Rectal smooth muscle tissue (tissue), 1 donor: Measurements from ENCODE around the gene NCKAP5.

Source experiments
- H3K27ac ChIP-seq: one replicate; pipeline ENCODE4 v1.7.0; 2013; ENCODE audit warnings: low read depth, low read length, inconsistent platforms
- H3K27me3 ChIP-seq: one replicate; pipeline ENCODE4 v1.7.0; 2013; ENCODE audit warnings: low read length; ENCODE audit not compliant: control insufficient read depth, insufficient read depth
- H3K36me3 ChIP-seq: one replicate; pipeline ENCODE4 v1.7.0; 2013; ENCODE audit warnings: low read length; ENCODE audit not compliant: control insufficient read depth, insufficient read depth
- H3K4me1 ChIP-seq: one replicate; pipeline ENCODE4 v1.7.0; 2013; ENCODE audit warnings: low read length; ENCODE audit not compliant: control insufficient read depth, insufficient read depth
- H3K4me3 ChIP-seq: one replicate; pipeline ENCODE4 v1.7.0; 2013; ENCODE audit warnings: low read length
- H3K9ac ChIP-seq: one replicate; pipeline ENCODE4 v1.7.0; 2013; ENCODE audit warnings: low read length

NCKAP5 gene

DNA sequence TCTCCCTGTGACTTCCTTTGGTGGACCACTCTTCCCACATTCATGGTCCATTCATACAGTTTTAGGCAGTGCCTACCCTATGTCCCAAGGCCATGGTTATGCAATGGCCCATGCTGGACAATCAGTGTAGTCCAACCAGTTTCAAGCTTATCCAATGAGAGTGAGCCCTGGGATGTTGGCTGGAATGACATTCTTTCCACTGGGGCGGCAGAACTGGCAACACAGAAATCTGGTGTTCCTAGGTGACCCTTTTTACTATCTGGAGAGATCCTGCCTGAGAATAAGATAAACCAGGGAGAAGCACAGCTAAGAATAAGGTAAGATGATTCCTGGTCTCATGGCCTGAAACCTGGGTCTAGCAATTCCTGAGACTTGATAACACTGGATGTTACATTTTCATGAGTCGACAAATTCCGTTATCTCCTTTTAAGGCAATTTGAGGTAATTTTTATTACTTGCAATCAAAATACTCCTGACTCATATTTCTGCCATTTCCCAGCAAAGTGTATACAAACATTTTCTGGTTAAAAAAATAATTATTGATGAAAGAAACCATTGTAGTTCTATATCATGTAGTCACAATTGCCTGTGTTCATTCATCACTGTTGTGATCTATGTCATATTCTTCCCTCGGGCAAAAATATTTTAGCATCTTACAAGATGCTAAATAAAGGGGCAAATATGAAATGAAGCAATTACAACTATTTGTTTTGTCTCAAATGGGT is 626.8 kb downstream of the NCKAP5 start:
- H3K27me3 ChIP-seq: no peaks in the 10 kb centered on the region
- H3K36me3 ChIP-seq: no peaks in the 10 kb centered on the region
- H3K4me3 ChIP-seq: no peak overlapping the region
- H3K27ac ChIP-seq: no peak overlapping the region
- H3K9ac ChIP-seq: no peak overlapping the region
- no peaks in the 10 kb centered on the region for H3K4me1 ChIP-seq

- no peaks in the 10 kb centered on the region for H3K36me3 ChIP-seq
- no peak overlapping the region for H3K27ac ChIP-seq
- H3K27me3 ChIP-seq: no peaks in the 10 kb centered on the region
- no peak overlapping the region for H3K4me3 ChIP-seq
- no peak overlapping the region for H3K9ac ChIP-seq
- no peaks in the 10 kb centered on the region for H3K4me1 ChIP-seq
Observed at GRCh38 chr2:132937629-132938028, 630.6 kb downstream of the NCKAP5 start.

- H3K4me3 ChIP-seq: no peak overlapping the region
- no peaks in the 10 kb centered on the region for H3K4me1 ChIP-seq
- H3K36me3 ChIP-seq: no peaks in the 10 kb centered on the region
- no peak overlapping the region for H3K27ac ChIP-seq
- H3K9ac ChIP-seq: no peak overlapping the region
- H3K27me3 ChIP-seq: no peaks in the 10 kb centered on the region
Observed at GRCh38 chr2:132936791-132937190, 631.5 kb downstream of the NCKAP5 start.

DNA sequence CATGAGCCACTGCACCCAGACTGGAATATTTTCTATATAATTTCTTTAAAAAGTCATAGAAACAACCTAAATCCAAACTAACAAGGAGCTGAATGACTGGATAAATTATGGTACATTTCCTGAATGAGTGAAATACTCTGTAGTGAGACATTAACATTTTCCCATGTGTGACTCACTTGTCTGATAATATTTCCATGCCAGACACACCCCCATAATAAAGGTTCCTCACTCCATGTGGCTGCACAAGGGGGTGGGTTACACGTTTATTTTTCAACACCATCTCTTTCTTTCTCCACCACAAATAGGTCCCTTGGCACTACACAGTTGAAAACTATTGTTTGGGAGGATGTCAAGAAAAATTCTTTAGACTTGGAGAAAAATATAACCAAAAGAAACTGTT is 632.0 kb downstream of the NCKAP5 start:
- H3K27me3 ChIP-seq: no peaks in the 10 kb centered on the region
- no peaks in the 10 kb centered on the region for H3K36me3 ChIP-seq
- H3K4me3 ChIP-seq: no peak overlapping the region
- H3K27ac ChIP-seq: no peak overlapping the region
- no peaks in the 10 kb centered on the region for H3K4me1 ChIP-seq
- no peak overlapping the region for H3K9ac ChIP-seq

- no peak overlapping the region for H3K9ac ChIP-seq
- no peaks in the 10 kb centered on the region for H3K36me3 ChIP-seq
- no peak overlapping the region for H3K27ac ChIP-seq
- no peak overlapping the region for H3K4me3 ChIP-seq
- H3K27me3 ChIP-seq: no peaks in the 10 kb centered on the region
- no peaks in the 10 kb centered on the region for H3K4me1 ChIP-seq
Observed at GRCh38 chr2:132929786-132930185, 638.5 kb downstream of the NCKAP5 start.

DNA sequence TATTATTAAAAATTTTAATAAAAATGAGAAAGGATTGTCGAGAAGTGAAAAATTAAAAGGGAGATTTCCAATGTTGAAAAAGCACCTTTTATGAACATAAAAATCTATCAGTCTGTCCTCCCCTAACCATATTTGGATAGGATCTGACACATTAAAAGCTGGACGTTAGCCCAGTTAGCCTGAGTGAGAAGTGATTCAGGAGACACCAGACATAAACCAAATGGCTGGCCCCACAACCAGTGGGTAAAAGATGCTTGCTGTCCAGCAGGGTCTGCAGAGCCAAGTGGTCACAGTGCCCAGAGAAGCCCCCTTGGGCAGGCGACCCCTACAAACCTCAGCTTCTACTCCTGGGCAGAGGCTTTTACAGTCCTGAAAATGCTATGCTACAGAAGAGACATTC is 644.5 kb downstream of the NCKAP5 start:
- Histone ChIP-seq H3K27me3 (no peaks in the 10 kb centered on the region), H3K9ac (no peak overlapping the region), H3K27ac (no peak overlapping the region), H3K36me3 (no peaks in the 10 kb centered on the region), H3K4me1 (no peaks in the 10 kb centered on the region), H3K4me3 (no peak overlapping the region)

- no peak overlapping the region for H3K27ac ChIP-seq
- no peaks in the 10 kb centered on the region for H3K36me3 ChIP-seq
- H3K4me1 ChIP-seq: no peaks in the 10 kb centered on the region
Observed at GRCh38 chr2:132915812-132916549, 652.3 kb downstream of the NCKAP5 start.

GRCh38 chr2:132911726-132912724 is 656.2 kb downstream of the NCKAP5 start:
- no peaks in the 10 kb centered on the region for H3K4me1 ChIP-seq
- no peaks in the 10 kb centered on the region for H3K27me3 ChIP-seq
- no peak overlapping the region for H3K4me3 ChIP-seq
- H3K9ac ChIP-seq: no peak overlapping the region
- H3K27ac ChIP-seq: no peak overlapping the region
- H3K36me3 ChIP-seq: no peaks in the 10 kb centered on the region

More at GRCh38 chr2:132915812-132916549, 652.3 kb downstream of the NCKAP5 start:
- no peak overlapping the region for H3K9ac ChIP-seq
- H3K27me3 ChIP-seq: no peaks in the 10 kb centered on the region
- no peak overlapping the region for H3K4me3 ChIP-seq

DNA sequence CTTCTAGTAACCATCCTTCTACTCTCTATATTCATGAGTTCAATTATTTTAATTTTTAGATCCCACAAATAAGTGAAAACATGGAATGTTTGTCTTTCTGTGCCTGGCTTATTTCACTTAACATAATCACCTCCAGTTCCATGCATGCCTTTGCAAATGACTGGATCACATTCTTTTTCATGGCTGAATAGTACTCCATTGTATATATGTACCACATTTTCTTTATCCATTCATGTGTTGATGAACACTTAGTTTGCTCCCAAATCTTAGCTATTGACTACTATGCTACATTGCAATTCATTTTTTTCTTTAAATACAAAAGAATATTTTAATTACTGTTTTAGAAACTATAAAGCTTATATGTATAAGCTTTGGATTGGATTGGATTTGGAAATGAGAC is 657.8 kb downstream of the NCKAP5 start:
- Histone ChIP-seq H3K27me3 (no peaks in the 10 kb centered on the region), H3K4me1 (no peaks in the 10 kb centered on the region), H3K9ac (no peak overlapping the region), H3K4me3 (no peak overlapping the region), H3K36me3 (no peaks in the 10 kb centered on the region), H3K27ac (no peak overlapping the region)

DNA sequence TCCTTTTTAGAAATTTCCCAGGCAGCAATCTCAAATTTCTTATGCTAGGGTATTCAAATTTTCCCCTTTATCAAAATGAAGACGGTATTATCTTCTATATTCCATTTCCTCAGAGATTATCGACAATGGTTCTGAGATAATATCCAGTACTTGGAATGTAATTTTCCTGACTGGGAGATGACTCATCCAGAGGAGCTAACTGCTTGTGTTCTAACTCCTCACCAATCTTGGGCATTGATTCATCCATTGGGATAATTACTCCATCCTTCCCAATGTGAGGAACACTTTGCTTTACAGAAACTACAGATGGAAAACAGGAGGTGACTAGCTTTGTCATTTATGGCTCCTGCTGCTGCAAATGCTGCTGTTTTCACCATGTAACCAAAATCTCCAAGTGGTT is 658.8 kb downstream of the NCKAP5 start:
- Histone ChIP-seq H3K9ac (no peak overlapping the region), H3K4me1 (no peaks in the 10 kb centered on the region), H3K27ac (no peak overlapping the region), H3K27me3 (no peaks in the 10 kb centered on the region), H3K4me3 (no peak overlapping the region), H3K36me3 (no peaks in the 10 kb centered on the region)

DNA sequence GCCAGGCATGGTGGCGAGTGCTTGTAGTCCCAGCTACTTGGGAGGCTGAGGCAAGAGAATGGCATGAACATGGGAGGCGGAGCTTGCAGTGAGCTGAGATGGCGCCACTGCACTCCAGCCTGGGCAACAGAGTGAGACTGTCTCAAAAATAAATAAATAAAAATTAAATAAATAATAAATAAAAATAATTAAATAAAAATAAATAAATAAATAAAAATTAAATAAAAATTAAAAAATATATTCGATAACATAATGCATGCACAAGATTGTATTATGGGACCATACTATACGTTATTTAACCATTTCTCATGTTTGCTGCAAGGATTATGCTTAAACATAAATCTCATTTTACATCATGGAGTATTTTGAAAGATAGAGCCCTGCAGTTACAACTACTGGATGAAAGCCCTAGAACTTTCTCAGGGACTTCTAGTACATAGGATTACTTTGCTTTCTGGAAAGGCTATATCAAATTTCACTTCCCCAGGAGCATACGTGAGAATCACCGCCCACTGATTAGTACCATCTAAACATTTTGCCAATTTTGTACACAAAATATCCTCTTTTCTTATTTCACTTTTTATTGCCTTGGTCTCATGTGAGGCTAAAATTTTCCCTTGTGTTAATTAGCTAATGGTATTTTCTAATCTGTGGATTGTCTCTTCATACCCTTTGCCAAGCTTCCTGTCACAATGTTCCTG is 664.0 kb downstream of the NCKAP5 start:
- no peaks in the 10 kb centered on the region for H3K36me3 ChIP-seq
- H3K27me3 ChIP-seq: no peaks in the 10 kb centered on the region
- no peak overlapping the region for H3K4me3 ChIP-seq
- no peaks in the 10 kb centered on the region for H3K4me1 ChIP-seq
- no peak overlapping the region for H3K9ac ChIP-seq
- H3K27ac ChIP-seq: no peak overlapping the region

DNA sequence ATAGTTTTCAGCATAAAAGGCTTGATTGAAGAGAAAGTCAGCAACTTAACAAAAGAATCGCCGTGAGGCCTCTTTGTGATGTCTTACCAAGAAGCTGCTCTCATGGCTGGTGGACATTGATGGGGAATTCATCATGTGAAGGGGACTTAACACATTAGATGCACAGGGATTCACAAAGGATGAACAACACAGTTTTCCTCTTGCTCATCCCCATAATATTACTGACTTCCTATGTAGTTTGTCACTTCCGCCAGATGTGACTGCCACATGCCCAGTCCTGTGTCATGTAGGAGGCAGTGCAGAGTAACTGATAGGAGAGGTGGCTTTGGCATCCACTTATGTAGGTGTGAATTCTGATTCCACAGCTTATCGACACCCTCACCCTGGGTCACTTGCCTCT is 665.6 kb downstream of the NCKAP5 start:
- H3K27me3 ChIP-seq: no peaks in the 10 kb centered on the region
- no peak overlapping the region for H3K27ac ChIP-seq

More for the DNA sequence above, 665.6 kb downstream of the NCKAP5 start:
- Histone ChIP-seq H3K36me3 (no peaks in the 10 kb centered on the region), H3K4me3 (no peak overlapping the region), H3K9ac (no peak overlapping the region), H3K4me1 (no peaks in the 10 kb centered on the region)
